HEK293 (cell line): Measurements from ENCODE around the gene SFXN4.

Experiments used
- CTCF ChIA-PET: fragments of 350-600 bp; formaldehyde crosslinking; extraction: SDS; loops from one replicate; lab custom pipeline; 2021; ENCODE audit warnings: antibody characterized with exemption; lab: Yijun Ruan, JAX
- POLR2A ChIA-PET: fragments of 300-600 bp; formaldehyde crosslinking; extraction: SDS; loops from one replicate; lab custom pipeline; 2020; ENCODE audit warnings: antibody characterized with exemption, inconsistent platforms; lab: Yijun Ruan, JAX
- H3K27ac ChIP-seq: fragments of 200-500 bp; sonication (Bioruptor generic); 2 replicates; pipeline ENCODE4 v1.5.1; 2014; ENCODE audit warnings: low read depth, low read length, control low read depth, inconsistent platforms; ENCODE audit errors: extremely low read depth
- H3K36me3 ChIP-seq, 2 experiments: fragments of 200-500 bp in 1 of 2; sonication (Bioruptor generic) in 1 of 2; 1 replicate in 1 of 2; 2 replicates in 1 of 2; pipeline ENCODE4 v1.5.1; 2014 to 2017; ENCODE audit warnings: inconsistent platforms in 2 of 2, low read length in 2 of 2; ENCODE audit not compliant: control insufficient read depth in 2 of 2, insufficient read depth in 1 of 2
- H3K4me1 ChIP-seq: fragments of 200-500 bp; sonication (Bioruptor generic); 2 replicates; pipeline ENCODE4 v1.5.1; 2014; ENCODE audit warnings: mild to moderate bottlenecking, low read length, inconsistent platforms; ENCODE audit not compliant: control insufficient read depth, insufficient read depth
- H3K4me3 ChIP-seq: 2 replicates; pipeline ENCODE4 v1.5.1; 2011; ENCODE audit warnings: low read depth, mild to moderate bottlenecking, control low read depth, low read length, moderate library complexity
- H3K9me3 ChIP-seq: fragments of 200-500 bp; sonication (Bioruptor generic); 2 replicates; pipeline ENCODE4 v1.5.1; 2014; ENCODE audit warnings: low read depth, low read length, inconsistent platforms; ENCODE audit not compliant: control insufficient read depth, insufficient read depth
- BCL11A ChIP-seq: fragments of 450-650 bp; formaldehyde crosslinking; IDR thresholded peaks from 2 replicates; pipeline ENCODE4 v1.5.1; 2016; ENCODE audit warnings: low read depth, missing biosample characterization, missing genetic modification characterization
- IKZF3 ChIP-seq: fragments of 450-650 bp; IDR thresholded peaks from 2 replicates; pipeline ENCODE4 v1.5.0; 2018; ENCODE audit warnings: missing biosample characterization, mild to moderate bottlenecking, missing genetic modification characterization, moderate library complexity
- KLF7 ChIP-seq: fragments of 450-650 bp; formaldehyde crosslinking; IDR thresholded peaks from 2 replicates; pipeline ENCODE4 v1.5.1; 2016; ENCODE audit warnings: missing biosample characterization, missing genetic modification characterization, borderline replicate concordance
- SP2 ChIP-seq: fragments of 450-650 bp; formaldehyde crosslinking; IDR thresholded peaks from 2 replicates; pipeline ENCODE4 v1.5.1; 2016; ENCODE audit warnings: missing biosample characterization, missing genetic modification characterization
- SP3 ChIP-seq: fragments of 450-650 bp; formaldehyde crosslinking; IDR thresholded peaks from 2 replicates; pipeline ENCODE4 v1.5.1; 2016; ENCODE audit warnings: missing biosample characterization, missing genetic modification characterization
- TSHZ1 ChIP-seq: fragments of 450-650 bp; formaldehyde crosslinking; IDR thresholded peaks from 2 replicates; pipeline ENCODE4 v1.5.1; 2016; ENCODE audit warnings: missing biosample characterization, missing genetic modification characterization, borderline replicate concordance
- YY2 ChIP-seq: fragments of 450-650 bp; formaldehyde crosslinking; IDR thresholded peaks from 2 replicates; pipeline ENCODE4 v1.5.1; 2016; ENCODE audit warnings: missing biosample characterization, missing genetic modification characterization
- ZBTB44 ChIP-seq: fragments of 450-650 bp; IDR thresholded peaks from 2 replicates; pipeline ENCODE4 v1.5.1; 2018; ENCODE audit warnings: missing biosample characterization, mild to moderate bottlenecking, missing genetic modification characterization
- ZBTB7A ChIP-seq: fragments of 450-650 bp; formaldehyde crosslinking; IDR thresholded peaks from 2 replicates; pipeline ENCODE4 v1.5.1; 2016; ENCODE audit warnings: low read depth, missing biosample characterization, missing genetic modification characterization
- ZBTB8A ChIP-seq: fragments of 450-650 bp; formaldehyde crosslinking; IDR thresholded peaks from 2 replicates; pipeline ENCODE4 v1.5.1; 2016; ENCODE audit warnings: missing biosample characterization, missing genetic modification characterization
- ZNF148 ChIP-seq: fragments of 450-650 bp; formaldehyde crosslinking; IDR thresholded peaks from 2 replicates; pipeline ENCODE4 v1.5.0; 2017; ENCODE audit warnings: missing biosample characterization, missing genetic modification characterization, borderline replicate concordance
- ZNF157 ChIP-seq: fragments of 450-650 bp; formaldehyde crosslinking; IDR thresholded peaks from 2 replicates; pipeline ENCODE4 v1.5.1; 2016; ENCODE audit warnings: missing biosample characterization, missing genetic modification characterization
- ZNF223 ChIP-seq: fragments of 450-650 bp; formaldehyde crosslinking; IDR thresholded peaks from 2 replicates; pipeline ENCODE4 v1.5.1; 2016; ENCODE audit warnings: missing biosample characterization, missing genetic modification characterization
- ZNF26 ChIP-seq: fragments of 450-650 bp; formaldehyde crosslinking; IDR thresholded peaks from 2 replicates; pipeline ENCODE4 v1.5.1; 2016; ENCODE audit warnings: missing biosample characterization, missing genetic modification characterization
- ZNF266 ChIP-seq: fragments of 450-650 bp; formaldehyde crosslinking; IDR thresholded peaks from 2 replicates; pipeline ENCODE4 v1.5.1; 2016; ENCODE audit warnings: missing biosample characterization, missing genetic modification characterization, low read depth
- ZNF362 ChIP-seq: fragments of 450-650 bp; formaldehyde crosslinking; IDR thresholded peaks from 2 replicates; pipeline ENCODE4 v1.5.1; 2016; ENCODE audit warnings: missing biosample characterization, missing genetic modification characterization
- ZNF571 ChIP-seq: fragments of 450-650 bp; formaldehyde crosslinking; IDR thresholded peaks from 2 replicates; pipeline ENCODE4 v1.5.0; 2017; ENCODE audit warnings: missing biosample characterization, missing genetic modification characterization
- ZNF596 ChIP-seq: fragments of 450-650 bp; IDR thresholded peaks from 2 replicates; pipeline ENCODE4 v1.5.0; 2018; ENCODE audit warnings: missing biosample characterization, mild to moderate bottlenecking, missing genetic modification characterization, moderate library complexity
- ZNF600 ChIP-seq: fragments of 450-650 bp; formaldehyde crosslinking; IDR thresholded peaks from 2 replicates; pipeline ENCODE4 v1.5.1; 2016; ENCODE audit warnings: missing biosample characterization, missing genetic modification characterization
- ZNF624 ChIP-seq: fragments of 450-650 bp; formaldehyde crosslinking; IDR thresholded peaks from 2 replicates; pipeline ENCODE4 v1.5.1; 2017; ENCODE audit warnings: missing biosample characterization, missing genetic modification characterization
- ZNF626 ChIP-seq: fragments of 450-650 bp; sonication (Bioruptor Pico); formaldehyde crosslinking; IDR thresholded peaks from 2 replicates; pipeline ENCODE4 v1.5.1; 2018; ENCODE audit warnings: missing biosample characterization, missing genetic modification characterization, inconsistent platforms
- ZNF664 ChIP-seq: fragments of 450-650 bp; formaldehyde crosslinking; IDR thresholded peaks from 2 replicates; pipeline ENCODE4 v1.5.1; 2016; ENCODE audit warnings: missing biosample characterization, missing genetic modification characterization
- ZNF792 ChIP-seq: fragments of 450-650 bp; formaldehyde crosslinking; IDR thresholded peaks from 2 replicates; pipeline ENCODE4 v1.5.1; 2016; ENCODE audit warnings: missing biosample characterization, missing genetic modification characterization
- ZSCAN30 ChIP-seq: fragments of 450-650 bp; IDR thresholded peaks from 2 replicates; pipeline ENCODE4 v1.5.1; 2018; ENCODE audit warnings: missing biosample characterization, mild to moderate bottlenecking, missing genetic modification characterization, moderate library complexity
- ZSCAN4 ChIP-seq: fragments of 450-650 bp; formaldehyde crosslinking; IDR thresholded peaks from 2 replicates; pipeline ENCODE4 v1.5.1; 2017; ENCODE audit warnings: missing biosample characterization, missing genetic modification characterization

SFXN4 gene

GRCh38 chr10:119207366-119207666, 41.8 kb upstream of the SFXN4 start, which contains the start of gene GRK5 (continued):
- TF ChIP-seq ZNF26 (tag by site-specific recombination), result no peak
- peak; percentile 35 for TF ChIP-seq SP2 (tag by site-specific recombination)
- TF ChIP-seq SP3, result 0 out of 2 replicates have a peak, but pooled peaks have one; percentile 30
- TF ChIP-seq BCL11A (tag by site-specific recombination), result no peak
- no peak for TF ChIP-seq ZNF148 (tag by site-specific recombination)
- no peak for TF ChIP-seq IKZF3

- no peaks in the 10 kb centered on the region for H3K36me3 ChIP-seq
- peak overlapping the region; percentile 90 for H3K27ac ChIP-seq
- H3K9me3 ChIP-seq, result no peaks in the 10 kb centered on the region
- ChIA-PET CTCF (interaction anchor here (0.6 to 6.0 kb wide), 40 partner anchors 8 to 394 kb away, joined by 3 to 45 read pairs (median 4); no protein-coding TSS in a partner anchor), POLR2A (interaction anchor here (0.5 to 1.5 kb wide), 16 partner anchors 17 to 519 kb away, joined by 3 to 7 read pairs (median 4); partner anchors contain the start of genes BAG3, INPP5F and RGS10)
- peak overlapping the region; percentile 73 for H3K4me3 ChIP-seq
- H3K4me1 ChIP-seq, result peaks cover 26% of the 10 kb centered on the region
- TF ChIP-seq ZBTB44 (tag by site-specific recombination) (0 out of 2 replicates have a peak, but pooled peaks have one; percentile 35), TSHZ1 (tag by site-specific recombination) (no peak), ZNF223 (tag by site-specific recombination) (no peak), ZNF157 (no peak), ZSCAN30 (0 out of 2 replicates have a peak, but pooled peaks have one; percentile 10), ZNF600 (tag by site-specific recombination) (0 out of 2 replicates have a peak, but pooled peaks have one; percentile 12), YY2 (tag by site-specific recombination) (no peak), ZNF792 (no peak), ZNF266 (tag by site-specific recombination) (no peak), ZBTB7A (tag by site-specific recombination) (no peak), ZNF596 (0 out of 2 replicates have a peak, but pooled peaks have one; percentile 9), ZNF362 (tag by site-specific recombination) (no peak), ZNF664 (no peak), ZBTB8A (no peak), ZNF626 (tag by site-specific recombination) (0 out of 2 replicates have a peak, but pooled peaks have one; percentile 25), KLF7 (tag by site-specific recombination) (no peak), ZSCAN4 (tag by site-specific recombination) (no peak), ZNF571 (tag by site-specific recombination) (no peak), ZNF624 (tag by site-specific recombination) (no peak)
Measured at GRCh38 chr10:119206603-119207365, 41.3 kb upstream of the SFXN4 start.
